ENCODE measurements around the gene CDH24. TPM values are rescaled to one million over a fixed set of nuclear protein-coding genes. Genes with fewer than 3 reads are reported as not detected.

The CDH24 gene
- total and polyA plus RNA-seq, 9 of the 15 experiments (the other 6 are each of a cell fraction or from before 2014, with no cell fraction given) = 0.04 to 16.2 (median 4.9) TPM

GRCh38 chr14:23009483-23009938 lies 47.8 kb downstream of the CDH24 start (continued):
- TF ChIP-seq SFPQ (IDR thresholded peaks at IDR 0.05; ENCODE audit: low read depth, low read length) = no peak
- no peak for TF ChIP-seq KDM2B (CRISPR knock-in tag; IDR thresholded peaks at IDR 0.05)
- no peak for TF ChIP-seq DEAF1 (CRISPR knock-in tag; IDR thresholded peaks at IDR 0.05)
- TF ChIP-seq CBX5 (IDR thresholded peaks at IDR 0.05; ENCODE audit: borderline replicate concordance, low read depth) = no peak
- TF ChIP-seq RBM17 (IDR thresholded peaks at IDR 0.05; ENCODE audit: borderline replicate concordance, low read depth, low read length) = no peak
- no peak for TF ChIP-seq CEBPB (tag; IDR thresholded peaks at IDR 0.05)
- TF ChIP-seq MAFK (IDR thresholded peaks at IDR 0.05; ENCODE audit: low read length) = no peak
- no peak for TF ChIP-seq MAX (CRISPR knock-in tag; IDR thresholded peaks at IDR 0.05)
- peak; percentile 35 for TF ChIP-seq ASH1L (IDR thresholded peaks at IDR 0.05; ENCODE audit: borderline replicate concordance, low read depth, partially characterized antibody)
- TF ChIP-seq ETV1 (tag; conservative IDR thresholded peaks at IDR 0.05; ENCODE audit: low read depth) = no peak
- TF ChIP-seq NFIC (IDR thresholded peaks at IDR 0.05) = peak; percentile 29; the same call in 1 of the 2 replicates
- TF ChIP-seq, protein P1, sequence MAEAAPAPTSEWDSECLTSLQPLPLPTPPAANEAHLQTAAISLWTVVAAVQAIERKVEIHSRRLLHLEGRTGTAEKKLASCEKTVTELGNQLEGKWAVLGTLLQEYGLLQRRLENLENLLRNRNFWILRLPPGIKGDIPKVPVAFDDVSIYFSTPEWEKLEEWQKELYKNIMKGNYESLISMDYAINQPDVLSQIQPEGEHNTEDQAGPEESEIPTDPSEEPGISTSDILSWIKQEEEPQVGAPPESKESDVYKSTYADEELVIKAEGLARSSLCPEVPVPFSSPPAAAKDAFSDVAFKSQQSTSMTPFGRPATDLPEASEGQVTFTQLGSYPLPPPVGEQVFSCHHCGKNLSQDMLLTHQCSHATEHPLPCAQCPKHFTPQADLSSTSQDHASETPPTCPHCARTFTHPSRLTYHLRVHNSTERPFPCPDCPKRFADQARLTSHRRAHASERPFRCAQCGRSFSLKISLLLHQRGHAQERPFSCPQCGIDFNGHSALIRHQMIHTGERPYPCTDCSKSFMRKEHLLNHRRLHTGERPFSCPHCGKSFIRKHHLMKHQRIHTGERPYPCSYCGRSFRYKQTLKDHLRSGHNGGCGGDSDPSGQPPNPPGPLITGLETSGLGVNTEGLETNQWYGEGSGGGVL (CRISPR knock-in tag; IDR thresholded peaks at IDR 0.05) = no peak
- TF ChIP-seq, protein P2, sequence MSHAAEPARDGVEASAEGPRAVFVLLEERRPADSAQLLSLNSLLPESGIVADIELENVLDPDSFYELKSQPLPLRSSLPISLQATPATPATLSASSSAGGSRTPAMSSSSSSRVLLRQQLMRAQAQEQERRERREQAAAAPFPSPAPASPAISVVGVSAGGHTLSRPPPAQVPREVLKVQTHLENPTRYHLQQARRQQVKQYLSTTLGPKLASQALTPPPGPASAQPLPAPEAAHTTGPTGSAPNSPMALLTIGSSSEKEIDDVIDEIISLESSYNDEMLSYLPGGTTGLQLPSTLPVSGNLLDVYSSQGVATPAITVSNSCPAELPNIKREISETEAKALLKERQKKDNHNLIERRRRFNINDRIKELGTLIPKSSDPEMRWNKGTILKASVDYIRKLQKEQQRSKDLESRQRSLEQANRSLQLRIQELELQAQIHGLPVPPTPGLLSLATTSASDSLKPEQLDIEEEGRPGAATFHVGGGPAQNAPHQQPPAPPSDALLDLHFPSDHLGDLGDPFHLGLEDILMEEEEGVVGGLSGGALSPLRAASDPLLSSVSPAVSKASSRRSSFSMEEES (CRISPR knock-in tag; IDR thresholded peaks at IDR 0.05) = no peak
- no peak for TF ChIP-seq TSC22D4 (tag; IDR thresholded peaks at IDR 0.05)
- no peak for TF ChIP-seq PYGO2 (tag; IDR thresholded peaks at IDR 0.05)
- TF ChIP-seq E2F5 (CRISPR knock-in tag; IDR thresholded peaks at IDR 0.05) = no peak
- TF ChIP-seq NR1H2 (CRISPR knock-in tag; IDR thresholded peaks at IDR 0.05) = no peak
- TF ChIP-seq, protein P3, sequence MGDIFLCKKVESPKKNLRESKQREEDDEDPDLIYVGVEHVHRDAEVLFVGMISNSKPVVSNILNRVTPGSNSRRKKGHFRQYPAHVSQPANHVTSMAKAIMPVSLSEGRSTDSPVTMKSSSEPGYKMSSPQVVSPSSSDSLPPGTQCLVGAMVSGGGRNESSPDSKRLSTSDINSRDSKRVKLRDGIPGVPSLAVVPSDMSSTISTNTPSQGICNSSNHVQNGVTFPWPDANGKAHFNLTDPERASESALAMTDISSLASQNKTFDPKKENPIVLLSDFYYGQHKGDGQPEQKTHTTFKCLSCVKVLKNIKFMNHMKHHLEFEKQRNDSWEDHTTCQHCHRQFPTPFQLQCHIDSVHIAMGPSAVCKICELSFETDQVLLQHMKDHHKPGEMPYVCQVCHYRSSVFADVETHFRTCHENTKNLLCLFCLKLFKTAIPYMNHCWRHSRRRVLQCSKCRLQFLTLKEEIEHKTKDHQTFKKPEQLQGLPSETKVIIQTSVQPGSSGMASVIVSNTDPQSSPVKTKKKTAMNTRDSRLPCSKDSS (IDR thresholded peaks at IDR 0.05; ENCODE audit: low read depth, partially characterized antibody) = no peak
